Vagina (tissue), 2 donors: Measurements from ENCODE around the gene MAML3. TPM values are rescaled to one million over a fixed set of nuclear protein-coding genes. Genes with fewer than 3 reads are reported as not detected.

ENCODE experiments used
- DNase-seq, 2 donors: peaks; one replicate each; pipeline ENCODE4 v3.0.0-alpha.2; 2017; ENCODE audit errors: extremely low spot score in 2 of 2
- H3K27ac ChIP-seq: fragments of 200-600 bp; sonication (generic); one replicate; pipeline ENCODE4 v1.5.1; 2019
- H3K27me3 ChIP-seq: fragments of 200-600 bp; sonication (generic); one replicate; pipeline ENCODE4 v1.5.1; 2019
- H3K36me3 ChIP-seq, 2 donors: fragments of 200-600 bp; sonication (generic); one replicate each; pipeline ENCODE4 v1.5.1; 2017 to 2019
- H3K4me1 ChIP-seq: fragments of 200-600 bp; sonication (generic); one replicate; pipeline ENCODE4 v1.5.1; 2019
- H3K4me3 ChIP-seq, 2 donors: fragments of 200-600 bp; sonication (generic); 1 replicate in 1 of 2; 2 replicates in 1 of 2; pipeline ENCODE4 v1.5.1; 2016 to 2019
- H3K9me3 ChIP-seq: fragments of 200-600 bp; sonication (generic); one replicate; pipeline ENCODE4 v1.5.1; 2019
- POLR2A ChIP-seq, 2 donors: fragments of 450-650 bp; IDR thresholded peaks; one replicate each; pipeline ENCODE4 v1.6.1; 2017; ENCODE audit warnings: antibody characterized with exemption in 2 of 2, mild to moderate bottlenecking in 2 of 2, moderate library complexity in 2 of 2
- POLR2AphosphoS5 ChIP-seq, 2 donors: sonication (generic); formaldehyde crosslinking; IDR thresholded peaks; one replicate each; pipeline ENCODE4 v1.9.0; 2017; ENCODE audit warnings: antibody characterized with exemption in 2 of 2, mild to moderate bottlenecking in 2 of 2, low read depth in 1 of 2; ENCODE audit not compliant: insufficient read depth in 1 of 2
- intact Hi-C: fragments of 100-400 bp; cut with DNase I; formaldehyde crosslinking; loops from one replicate; pipeline ENCODE4 v1.15.1; 2023
- total RNA-seq: library from RNA; depleted of rRNA; stranded (reverse); fragments of >200 nt; gene quantifications from one replicate; pipeline ENCODE4 v1.2.3, GENCODE V29; 2016
- TF ChIP-seq, protein P1 (sequence below), 3 experiments: fragments of 450-650 bp in 2 of 3; fragments of 200-600 bp in 1 of 3; sonication (generic) in 1 of 3; IDR thresholded peaks; one replicate each; pipeline ENCODE4 v1.5.1; 2017 to 2019; ENCODE audit warnings: antibody characterized with exemption in 3 of 3, mild to moderate bottlenecking in 2 of 3, moderate library complexity in 2 of 3

The MAML3 gene
- total RNA-seq, 1 donor from 2014 or later, result 16.2 TPM

GRCh38 chr4:139686988-139687387 lies 467.0 kb downstream of the MAML3 start:
- TF ChIP-seq, protein P1, sequence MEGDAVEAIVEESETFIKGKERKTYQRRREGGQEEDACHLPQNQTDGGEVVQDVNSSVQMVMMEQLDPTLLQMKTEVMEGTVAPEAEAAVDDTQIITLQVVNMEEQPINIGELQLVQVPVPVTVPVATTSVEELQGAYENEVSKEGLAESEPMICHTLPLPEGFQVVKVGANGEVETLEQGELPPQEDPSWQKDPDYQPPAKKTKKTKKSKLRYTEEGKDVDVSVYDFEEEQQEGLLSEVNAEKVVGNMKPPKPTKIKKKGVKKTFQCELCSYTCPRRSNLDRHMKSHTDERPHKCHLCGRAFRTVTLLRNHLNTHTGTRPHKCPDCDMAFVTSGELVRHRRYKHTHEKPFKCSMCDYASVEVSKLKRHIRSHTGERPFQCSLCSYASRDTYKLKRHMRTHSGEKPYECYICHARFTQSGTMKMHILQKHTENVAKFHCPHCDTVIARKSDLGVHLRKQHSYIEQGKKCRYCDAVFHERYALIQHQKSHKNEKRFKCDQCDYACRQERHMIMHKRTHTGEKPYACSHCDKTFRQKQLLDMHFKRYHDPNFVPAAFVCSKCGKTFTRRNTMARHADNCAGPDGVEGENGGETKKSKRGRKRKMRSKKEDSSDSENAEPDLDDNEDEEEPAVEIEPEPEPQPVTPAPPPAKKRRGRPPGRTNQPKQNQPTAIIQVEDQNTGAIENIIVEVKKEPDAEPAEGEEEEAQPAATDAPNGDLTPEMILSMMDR (IDR thresholded peaks at IDR 0.05), result no peak
- TF ChIP-seq POLR2A (IDR thresholded peaks at IDR 0.05), result no peak
- no peak for TF ChIP-seq POLR2AphosphoS5 (IDR thresholded peaks at IDR 0.05; ENCODE audit: insufficient read depth in 1 of 2, low read depth in 1 of 2)
- no peaks in the 10 kb centered on the region for H3K27me3 ChIP-seq
- no peaks in the 10 kb centered on the region for H3K36me3 ChIP-seq
- DNase-seq, result no peak
- H3K4me3 ChIP-seq, result no peak overlapping the region
- no peaks in the 10 kb centered on the region for H3K9me3 ChIP-seq
- peaks cover 13% of the 10 kb centered on the region for H3K4me1 ChIP-seq
- intact Hi-C loops, result no loop called here
- no peak overlapping the region for H3K27ac ChIP-seq

DNA sequence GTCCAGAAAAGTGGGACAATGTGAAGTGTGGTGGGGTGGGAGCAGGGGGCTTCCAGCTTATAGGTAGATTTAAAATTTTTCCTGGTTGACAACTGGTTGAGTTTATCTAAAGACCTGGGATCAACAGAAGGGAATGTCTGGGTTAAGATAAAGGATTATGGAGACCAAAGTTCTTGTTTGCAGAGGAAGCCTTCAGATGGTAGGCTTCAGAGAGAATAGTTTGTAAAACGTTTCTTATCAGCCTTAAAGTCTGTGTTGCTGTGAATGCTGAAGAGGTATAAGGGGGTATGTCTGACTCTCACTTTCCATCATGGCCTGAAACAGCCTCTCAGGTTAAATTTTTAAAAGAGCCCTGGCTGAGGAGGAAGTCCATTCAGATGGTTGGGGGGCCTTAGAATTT lies 467.9 kb downstream of the MAML3 start:
- peaks cover 16% of the 10 kb centered on the region for H3K4me1 ChIP-seq
- no peak for DNase-seq
- no peak overlapping the region for H3K4me3 ChIP-seq
- H3K27ac ChIP-seq, result no peak overlapping the region
- no peaks in the 10 kb centered on the region for H3K9me3 ChIP-seq
- intact Hi-C loops, result no loop called here
- no peaks in the 10 kb centered on the region for H3K27me3 ChIP-seq
- TF ChIP-seq POLR2A (IDR thresholded peaks at IDR 0.05) (no peak), POLR2AphosphoS5 (IDR thresholded peaks at IDR 0.05; ENCODE audit: insufficient read depth in 1 of 2, low read depth in 1 of 2) (no peak)
- TF ChIP-seq, protein P1 (IDR thresholded peaks at IDR 0.05), result no peak
- no peaks in the 10 kb centered on the region for H3K36me3 ChIP-seq

DNA sequence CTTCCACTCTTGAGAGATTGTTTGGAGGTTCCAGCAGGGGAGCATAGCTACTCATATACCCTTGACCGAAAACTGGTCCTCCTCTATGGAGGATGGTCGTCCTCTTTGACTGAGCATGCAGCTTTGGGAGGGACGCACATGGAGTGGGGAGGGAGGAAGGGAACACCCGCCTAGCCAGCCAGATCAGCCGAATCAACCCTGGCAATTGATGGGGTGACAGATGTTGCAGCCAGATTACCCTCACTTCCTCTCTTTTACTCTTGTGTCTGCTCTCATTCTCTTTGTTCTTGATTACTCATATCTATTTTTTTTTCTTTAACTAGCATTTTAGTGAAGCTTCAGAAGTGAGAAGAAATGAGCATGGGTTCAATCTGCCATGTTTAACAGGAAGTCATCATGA lies 468.8 kb downstream of the MAML3 start:
- Histone ChIP-seq H3K9me3 (no peaks in the 10 kb centered on the region), H3K4me3 (no peak overlapping the region), H3K4me1 (peaks cover 16% of the 10 kb centered on the region), H3K27ac (no peak overlapping the region), H3K36me3 (no peaks in the 10 kb centered on the region), H3K27me3 (no peaks in the 10 kb centered on the region)
- intact Hi-C loops, result no loop called here
- TF ChIP-seq, protein P1 (IDR thresholded peaks at IDR 0.05), result no peak
- no peak for TF ChIP-seq POLR2AphosphoS5 (IDR thresholded peaks at IDR 0.05; ENCODE audit: insufficient read depth in 1 of 2, low read depth in 1 of 2)
- no peak for TF ChIP-seq POLR2A (IDR thresholded peaks at IDR 0.05)
- no peak for DNase-seq

GRCh38 chr4:139684351-139684750 lies 469.6 kb downstream of the MAML3 start:
- no peaks in the 10 kb centered on the region for H3K9me3 ChIP-seq
- intact Hi-C loops, result no loop called here
- TF ChIP-seq POLR2A (IDR thresholded peaks at IDR 0.05) (no peak), POLR2AphosphoS5 (IDR thresholded peaks at IDR 0.05; ENCODE audit: insufficient read depth in 1 of 2, low read depth in 1 of 2) (no peak)
- TF ChIP-seq, protein P1 (IDR thresholded peaks at IDR 0.05), result no peak
- no peak overlapping the region for H3K27ac ChIP-seq
- H3K4me1 ChIP-seq, result peaks cover 16% of the 10 kb centered on the region
- no peaks in the 10 kb centered on the region for H3K27me3 ChIP-seq
- H3K4me3 ChIP-seq, result no peak overlapping the region
- DNase-seq, result no peak
- H3K36me3 ChIP-seq, result peaks cover 0 to 2% of the 10 kb centered on the region in 2 donors

GRCh38 chr4:139682741-139683151 lies 471.2 kb downstream of the MAML3 start:
- Histone ChIP-seq H3K27me3 (no peaks in the 10 kb centered on the region), H3K4me3 (no peak overlapping the region), H3K9me3 (no peaks in the 10 kb centered on the region), H3K27ac (no peak overlapping the region), H3K36me3 (peaks cover 0 to 14% of the 10 kb centered on the region in 2 donors), H3K4me1 (peaks cover 16% of the 10 kb centered on the region)
- DNase-seq, result no peak
- TF ChIP-seq POLR2AphosphoS5 (IDR thresholded peaks at IDR 0.05; ENCODE audit: insufficient read depth in 1 of 2, low read depth in 1 of 2) (no peak), POLR2A (IDR thresholded peaks at IDR 0.05) (no peak)
- TF ChIP-seq, protein P1 (IDR thresholded peaks at IDR 0.05), result no peak
- intact Hi-C loops, result no loop called here
